Measurements from ENCODE around the gene NAB2. TPM values are rescaled to one million over a fixed set of nuclear protein-coding genes. Genes with fewer than 3 reads are reported as not detected.
"Not testable (repeated sequence)": the region's sequence is repeated elsewhere in the genome, so short reads cannot be mapped to it uniquely, and the experiment has no call there.

Gene NAB2
- total RNA-seq, 4 donors from 2014 or later: 28.2 to 52.5 (median 36.9) TPM

DNA sequence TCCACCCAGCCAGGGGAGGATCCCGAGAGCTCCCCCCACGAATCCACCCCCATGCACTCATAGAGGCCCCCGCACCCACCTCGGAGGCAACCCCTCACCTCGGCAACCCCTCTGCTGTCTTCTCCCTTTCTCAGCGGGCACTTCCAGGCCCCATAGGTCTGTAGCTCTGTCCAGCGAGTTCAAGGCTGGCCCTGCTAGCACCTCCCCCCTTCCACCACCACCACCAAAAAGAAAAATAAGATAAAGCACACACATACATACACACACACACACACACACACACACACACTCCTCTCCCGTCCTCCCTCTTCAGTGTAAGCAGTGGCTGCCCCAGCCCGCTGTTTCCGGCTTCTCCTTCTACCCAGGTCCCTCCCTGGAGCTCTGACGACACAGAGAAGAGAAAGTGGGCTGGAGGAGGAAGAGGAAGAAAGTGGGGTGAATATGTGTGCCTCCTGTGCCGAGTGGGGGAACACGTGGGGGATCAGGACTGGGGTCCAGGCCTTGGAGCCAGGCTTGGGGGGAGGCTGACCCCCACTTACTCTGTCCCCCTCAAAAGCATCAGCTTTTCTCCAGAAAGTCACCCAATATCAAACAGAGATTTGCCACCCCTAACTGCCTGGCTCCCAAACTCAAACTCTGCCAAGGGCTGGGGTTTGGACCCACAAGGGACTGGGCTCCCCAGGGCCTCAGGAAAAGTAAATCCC lies 22.3 kb downstream of the NAB2 start, which contains the start of gene STAT6:
STAT6 (minus strand) TSS at position 332 of the 704 bp plus-strand sequence. CDS start 3,084 bp downstream, outside the sequence.
- peak; percentile 91 to 94 for DNase-seq (ENCODE audit: low spot score in 2 of 2)
- TF ChIP-seq POLR2A (IDR thresholded peaks at IDR 0.05) (peak; percentile 52 to 62), EP300 (IDR thresholded peaks at IDR 0.05) (no peak)
- H3K9me3 ChIP-seq: no peaks in the 10 kb centered on the region
- H3K4me3 ChIP-seq: peak within 1 kb of the TSS; percentile 86
- 2% methylated on average over 11 of the region's 13 CpGs for WGBS
- peaks cover 16% of the 10 kb centered on the region for H3K36me3 ChIP-seq
- peaks cover 46% of the 10 kb centered on the region for H3K4me1 ChIP-seq
- H3K27me3 ChIP-seq: no peaks in the 10 kb centered on the region
- H3K27ac ChIP-seq: peak within 1 kb of the TSS; percentile 94

DNA sequence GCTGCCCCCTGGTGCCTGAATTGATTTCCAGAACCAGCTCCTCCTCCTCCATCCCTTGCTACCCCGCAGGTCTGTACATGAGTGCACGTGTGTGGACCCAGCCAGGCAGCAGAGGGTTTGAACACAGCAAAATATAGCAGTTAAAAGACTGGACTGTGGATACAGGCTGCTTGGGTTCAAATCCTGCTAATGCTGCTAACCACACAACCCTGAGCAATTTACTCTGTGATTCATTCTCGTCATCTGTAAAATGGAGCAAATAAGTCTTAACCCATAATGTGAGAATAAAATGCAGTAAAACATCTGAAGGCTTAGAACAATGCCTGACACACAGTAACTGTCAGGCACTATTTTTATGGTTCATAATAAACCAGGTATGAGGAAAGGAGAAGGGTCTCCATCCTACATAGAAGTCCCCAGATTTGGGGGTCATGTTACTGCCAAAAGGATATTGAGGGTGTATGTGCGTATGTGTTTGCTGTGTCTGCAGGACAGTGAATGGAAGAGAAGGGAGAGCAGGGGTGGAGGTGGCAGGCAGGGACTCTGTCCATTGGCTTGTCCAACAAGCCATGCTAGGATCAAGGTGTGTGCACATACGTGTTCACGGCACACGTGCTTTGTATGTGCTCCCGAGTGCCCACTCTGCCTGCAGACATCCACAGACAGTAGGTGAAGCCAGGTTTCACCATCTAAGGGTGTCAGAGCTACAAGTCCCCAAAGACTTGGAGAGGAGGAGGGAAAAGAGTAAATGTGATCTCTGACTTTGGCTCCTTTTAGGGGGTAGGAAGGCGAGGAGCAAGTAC lies 23.8 kb downstream of the NAB2 start:
- H3K36me3 ChIP-seq: peaks cover under 1% of the 10 kb centered on the region
- WGBS: 49% methylated on average over 9 of the region's 9 CpGs
- no peaks in the 10 kb centered on the region for H3K9me3 ChIP-seq
- DNase-seq (ENCODE audit: low spot score in 2 of 2): peak in 1 of 2 donors; percentile 62
- H3K4me1 ChIP-seq: peaks cover 32% of the 10 kb centered on the region
- TF ChIP-seq, protein P1, sequence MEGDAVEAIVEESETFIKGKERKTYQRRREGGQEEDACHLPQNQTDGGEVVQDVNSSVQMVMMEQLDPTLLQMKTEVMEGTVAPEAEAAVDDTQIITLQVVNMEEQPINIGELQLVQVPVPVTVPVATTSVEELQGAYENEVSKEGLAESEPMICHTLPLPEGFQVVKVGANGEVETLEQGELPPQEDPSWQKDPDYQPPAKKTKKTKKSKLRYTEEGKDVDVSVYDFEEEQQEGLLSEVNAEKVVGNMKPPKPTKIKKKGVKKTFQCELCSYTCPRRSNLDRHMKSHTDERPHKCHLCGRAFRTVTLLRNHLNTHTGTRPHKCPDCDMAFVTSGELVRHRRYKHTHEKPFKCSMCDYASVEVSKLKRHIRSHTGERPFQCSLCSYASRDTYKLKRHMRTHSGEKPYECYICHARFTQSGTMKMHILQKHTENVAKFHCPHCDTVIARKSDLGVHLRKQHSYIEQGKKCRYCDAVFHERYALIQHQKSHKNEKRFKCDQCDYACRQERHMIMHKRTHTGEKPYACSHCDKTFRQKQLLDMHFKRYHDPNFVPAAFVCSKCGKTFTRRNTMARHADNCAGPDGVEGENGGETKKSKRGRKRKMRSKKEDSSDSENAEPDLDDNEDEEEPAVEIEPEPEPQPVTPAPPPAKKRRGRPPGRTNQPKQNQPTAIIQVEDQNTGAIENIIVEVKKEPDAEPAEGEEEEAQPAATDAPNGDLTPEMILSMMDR (IDR thresholded peaks at IDR 0.05): peak in 1 of 2 donors; percentile 0
- TF ChIP-seq EP300 (IDR thresholded peaks at IDR 0.05): no peak
- H3K27me3 ChIP-seq: no peaks in the 10 kb centered on the region
- peak overlapping the region; percentile 86 for H3K4me3 ChIP-seq
- peak overlapping the region; percentile 94 for H3K27ac ChIP-seq

DNA sequence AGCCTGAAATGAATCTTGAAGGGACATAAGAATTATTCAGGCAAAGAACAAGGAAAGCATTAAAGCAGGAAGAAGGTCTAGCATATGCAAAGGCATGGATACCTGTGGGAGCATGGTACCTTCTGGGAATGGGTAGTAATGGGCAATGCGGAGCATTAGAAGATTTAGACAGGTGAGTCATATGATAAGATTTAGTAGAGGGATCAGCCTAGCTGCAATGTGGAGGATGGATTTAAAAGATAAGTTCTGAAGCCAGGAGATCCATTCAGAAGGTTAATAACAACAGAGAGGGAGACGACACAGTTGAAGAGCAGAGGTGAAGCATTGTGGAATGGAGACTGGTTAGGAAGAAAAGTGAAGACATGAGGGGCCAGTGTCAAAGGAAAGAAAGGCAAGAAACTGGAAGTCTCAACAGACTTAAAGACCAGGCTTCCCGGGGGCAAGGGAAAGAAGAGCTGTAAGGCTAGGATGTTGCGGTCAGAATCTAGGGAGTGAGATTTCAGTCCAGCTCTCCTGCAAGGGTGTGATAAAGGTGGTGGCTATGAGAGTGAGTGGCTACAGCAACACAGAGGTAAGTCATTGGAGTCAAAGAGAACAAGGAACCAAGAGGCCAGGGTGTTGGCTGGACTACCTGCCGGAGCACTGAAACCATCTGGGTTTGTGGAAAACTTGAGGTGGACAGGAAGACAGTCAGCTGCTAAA lies 27.8 kb downstream of the NAB2 start:
- TF ChIP-seq POLR2AphosphoS5 (IDR thresholded peaks at IDR 0.05) (no peak), EP300 (IDR thresholded peaks at IDR 0.05) (no peak), POLR2A (IDR thresholded peaks at IDR 0.05) (no peak)
- TF ChIP-seq, protein P1 (IDR thresholded peaks at IDR 0.05): no peak
- Histone ChIP-seq H3K36me3 (no peaks in the 10 kb centered on the region), H3K27me3 (no peaks in the 10 kb centered on the region)

DNA sequence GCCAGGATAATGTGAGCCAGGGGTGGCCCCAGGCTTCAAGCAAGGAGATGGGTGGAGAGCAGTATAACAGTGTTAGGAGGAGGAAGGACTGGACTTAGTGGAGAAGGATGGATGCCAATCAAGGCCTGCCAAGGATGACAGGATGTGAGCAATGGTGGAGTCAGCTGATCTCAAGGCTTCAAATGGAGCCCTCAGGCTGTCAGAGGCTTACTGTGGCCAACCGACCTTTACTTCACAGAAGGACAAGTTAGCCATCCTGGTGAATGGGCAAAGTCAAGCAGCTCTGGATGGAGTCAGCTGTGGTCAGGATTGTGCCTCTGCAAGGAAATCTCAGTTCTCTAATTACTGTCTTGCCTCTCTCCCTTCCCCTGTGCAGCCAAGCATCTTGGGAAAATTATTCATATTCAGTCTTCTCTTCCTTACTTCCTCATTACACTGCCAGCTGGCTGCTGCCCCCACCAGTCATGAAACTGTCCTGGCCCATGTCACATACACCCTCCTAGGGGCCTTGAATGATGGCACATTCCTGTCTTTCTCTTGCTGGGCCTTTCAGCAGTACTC lies 29.9 kb downstream of the NAB2 start:
- TF ChIP-seq EP300 (IDR thresholded peaks at IDR 0.05): no peak
- WGBS: 67% methylated on average over 1 of the region's 1 CpG
- DNase-seq (ENCODE audit: low spot score in 2 of 2): no peak
- no peaks in the 10 kb centered on the region for H3K27me3 ChIP-seq
- H3K36me3 ChIP-seq: no peaks in the 10 kb centered on the region
- H3K4me1 ChIP-seq: peaks cover 6% of the 10 kb centered on the region
- H3K9me3 ChIP-seq: no peaks in the 10 kb centered on the region
- H3K27ac ChIP-seq: no peak overlapping the region
- H3K4me3 ChIP-seq: no peak overlapping the region

More for the DNA sequence above, 27.8 kb downstream of the NAB2 start:
- DNase-seq (ENCODE audit: low spot score in 2 of 2): no peak
- Histone ChIP-seq H3K4me1 (peaks cover 13% of the 10 kb centered on the region), H3K4me3 (no peak overlapping the region), H3K27ac (no peak overlapping the region), H3K9me3 (no peaks in the 10 kb centered on the region)
- 95% methylated on average over 5 of the region's 5 CpGs for WGBS

DNA sequence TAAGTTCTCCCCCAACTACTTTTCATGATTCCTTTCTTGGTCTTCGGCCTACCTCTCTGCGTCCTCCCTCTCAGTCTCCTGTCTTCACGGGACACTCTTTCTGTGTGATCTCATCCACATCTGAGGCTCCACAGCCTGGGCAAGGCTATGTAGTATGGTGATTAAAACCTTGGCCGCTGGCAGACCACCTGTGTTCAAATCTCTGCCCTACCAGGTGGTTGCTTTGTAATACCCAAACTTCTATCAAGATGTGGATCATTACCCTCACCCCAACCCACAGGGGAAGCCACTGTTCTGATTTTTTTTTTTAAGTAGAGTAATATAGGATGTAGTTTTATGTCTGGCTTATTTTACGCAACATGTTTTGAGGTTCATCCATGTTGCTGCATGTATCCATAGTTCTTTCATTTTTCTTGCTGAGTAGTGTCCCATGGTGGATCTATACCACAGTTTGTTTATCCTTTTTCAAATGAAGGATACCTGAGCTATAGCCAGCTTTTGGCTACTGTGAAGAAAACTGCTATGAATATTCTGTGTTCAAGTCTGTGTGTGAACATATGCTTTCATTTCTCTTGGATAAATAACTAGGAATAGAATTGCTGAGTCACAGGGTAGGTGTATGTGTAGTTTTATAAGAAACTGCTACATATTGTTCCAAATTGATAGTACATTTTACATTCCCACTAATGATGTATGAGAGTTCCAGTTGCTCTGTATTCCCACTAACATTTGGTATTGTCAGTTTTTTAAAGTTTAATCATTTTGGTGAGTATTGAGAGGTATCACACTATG lies 30.6 kb downstream of the NAB2 start:
- Histone ChIP-seq H3K4me3 (no peak overlapping the region), H3K4me1 (peaks cover 6% of the 10 kb centered on the region), H3K36me3 (no peaks in the 10 kb centered on the region), H3K27ac (no peak overlapping the region), H3K9me3 (no peaks in the 10 kb centered on the region), H3K27me3 (no peaks in the 10 kb centered on the region)
- WGBS: 87% methylated on average over 5 of the region's 5 CpGs
- TF ChIP-seq POLR2AphosphoS5 (IDR thresholded peaks at IDR 0.05) (no peak), POLR2A (IDR thresholded peaks at IDR 0.05) (no peak), EP300 (IDR thresholded peaks at IDR 0.05) (no peak)
- TF ChIP-seq, protein P1 (IDR thresholded peaks at IDR 0.05): no peak
- no peak for DNase-seq (ENCODE audit: low spot score in 2 of 2)

DNA sequence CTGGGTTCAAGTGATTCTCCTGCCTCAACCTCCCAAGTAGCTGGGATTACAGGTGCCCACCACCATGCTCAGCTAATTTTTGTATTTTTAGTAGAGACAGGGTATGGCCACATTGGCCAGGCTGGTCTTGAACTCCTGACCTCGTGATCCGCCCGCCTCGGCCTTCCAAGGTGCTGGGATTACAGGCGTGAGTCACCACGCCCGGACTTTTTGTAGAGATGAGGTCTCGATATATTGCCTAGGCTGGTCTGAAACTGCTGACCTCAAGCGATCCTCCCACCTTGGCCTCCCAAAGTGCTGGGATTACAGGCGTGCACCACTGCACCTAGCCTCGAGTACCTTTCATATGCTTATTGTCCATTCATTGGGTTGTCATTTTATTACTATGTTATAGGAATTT lies 31.8 kb downstream of the NAB2 start:
- not testable (repeated sequence) for H3K27me3 ChIP-seq; H3K4me1 ChIP-seq; H3K9me3 ChIP-seq; DNase-seq (ENCODE audit: low spot score in 2 of 2); H3K4me3 ChIP-seq; H3K36me3 ChIP-seq; H3K27ac ChIP-seq
- 89% methylated on average over 11 of the region's 11 CpGs for WGBS
